Hypothalamus (tissue), 51 donors: ENCODE measurements around the gene SYT1.

ENCODE experiments used
- DNase-seq, 51 donors: peaks; one replicate each; lab custom pipeline; 2025; lab: John Stamatoyannopoulos, UW

SYT1 gene

DNA sequence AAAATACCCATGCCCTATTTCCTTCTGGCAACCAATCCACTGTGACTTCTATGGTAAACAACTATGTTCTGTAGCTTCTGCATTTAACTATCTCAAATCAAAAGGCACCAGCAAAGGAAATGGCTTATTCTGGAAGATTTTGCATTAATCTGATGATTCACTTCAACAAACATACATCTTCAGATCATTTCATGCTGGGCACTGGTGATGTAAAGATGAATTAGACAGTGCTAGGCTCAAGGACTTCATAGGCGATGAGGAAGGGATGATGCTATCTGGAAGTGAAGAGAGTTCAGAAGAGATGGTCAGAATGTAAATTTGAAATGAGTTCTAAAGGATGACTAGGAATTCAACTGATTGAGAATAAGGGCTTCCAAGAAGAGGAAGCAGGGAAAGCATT is 462.9 kb downstream of the SYT1 start:
- no peak for DNase-seq

DNA sequence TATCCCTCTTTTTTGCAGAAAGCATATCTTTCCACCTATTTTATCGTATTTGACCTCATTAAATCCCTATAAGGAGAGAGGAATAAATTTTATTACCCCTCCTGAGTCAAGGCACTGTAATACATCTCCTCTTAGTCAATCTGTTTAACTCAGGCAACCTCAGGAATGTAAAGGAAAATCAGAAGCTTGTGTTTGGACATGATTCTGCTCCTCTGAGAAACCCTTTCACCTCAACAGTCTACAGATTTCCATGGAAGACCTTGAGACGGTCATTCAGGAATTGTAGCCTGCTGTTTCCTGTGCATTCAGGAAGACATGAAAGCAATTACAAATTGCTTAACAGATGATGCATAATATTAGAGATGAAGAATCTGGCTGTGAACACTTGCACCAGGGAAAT is 465.4 kb downstream of the SYT1 start:
- DNase-seq: no peak

DNA sequence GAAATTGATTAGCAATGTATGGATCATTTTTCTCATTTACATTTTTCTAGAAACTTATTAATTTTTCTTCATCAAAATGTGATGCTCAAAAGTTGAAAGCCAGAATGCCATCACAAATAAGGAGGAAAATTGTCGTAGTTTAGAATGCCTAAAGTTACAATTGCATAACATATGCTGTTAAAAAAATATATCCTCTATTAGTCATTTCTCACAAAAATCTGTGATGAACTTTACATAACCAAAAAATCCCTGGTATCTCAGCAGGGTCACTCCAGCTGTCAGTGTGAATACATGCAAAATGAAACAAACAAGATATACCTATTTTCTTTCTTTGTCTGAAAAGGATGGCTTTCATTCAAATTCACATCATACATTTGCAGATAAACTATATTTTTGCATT is 467.3 kb downstream of the SYT1 start:
- DNase-seq: no peak

DNA sequence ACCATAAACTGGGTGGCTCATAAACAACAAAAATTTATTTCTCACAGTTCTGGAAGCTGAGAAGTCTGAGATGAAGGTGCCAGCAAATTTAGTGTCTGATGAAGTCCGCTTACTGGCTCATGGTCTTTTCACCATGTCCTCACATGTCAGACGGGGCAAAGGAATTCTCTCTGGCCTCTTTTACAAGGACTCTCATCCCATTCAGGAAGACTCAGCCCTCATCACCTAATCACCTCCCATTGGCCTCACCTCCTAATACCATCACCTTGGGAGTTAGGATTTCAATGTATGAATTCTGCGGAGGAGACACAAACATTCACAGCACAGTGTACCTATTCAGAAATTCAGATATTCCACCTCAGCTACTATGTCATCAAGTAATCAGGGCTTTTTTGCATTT is 468.6 kb downstream of the SYT1 start:
- no peak for DNase-seq

DNA sequence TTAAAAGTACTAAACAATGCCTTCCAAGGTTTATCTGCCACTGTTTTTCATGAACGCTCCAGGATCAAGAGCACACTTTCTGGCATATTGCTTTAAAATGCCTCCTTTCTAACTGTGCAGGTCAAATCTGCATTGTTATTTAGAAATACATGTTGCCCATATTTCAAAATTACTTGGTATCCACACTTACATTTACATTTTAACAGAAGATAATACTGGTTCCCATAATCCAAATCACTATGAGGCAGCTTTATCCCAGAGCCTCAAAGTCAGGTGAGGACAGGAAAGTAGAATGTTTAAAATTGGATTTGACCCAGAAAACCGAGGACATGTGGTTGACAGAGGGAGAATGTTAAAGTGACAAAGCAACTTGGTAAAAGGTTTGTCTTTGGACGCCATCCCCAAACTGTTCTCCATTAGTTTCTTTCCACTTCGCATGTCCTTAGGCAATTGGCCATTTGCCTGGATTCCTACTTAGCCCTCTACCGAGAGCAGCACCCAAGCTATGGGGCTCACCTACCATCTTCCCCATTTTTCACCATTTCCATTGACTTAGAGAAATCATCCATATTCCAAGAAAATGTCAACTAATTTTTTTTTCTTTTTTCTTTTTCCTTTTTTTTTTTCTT is 473.2 kb downstream of the SYT1 start:
- DNase-seq: no peak

DNA sequence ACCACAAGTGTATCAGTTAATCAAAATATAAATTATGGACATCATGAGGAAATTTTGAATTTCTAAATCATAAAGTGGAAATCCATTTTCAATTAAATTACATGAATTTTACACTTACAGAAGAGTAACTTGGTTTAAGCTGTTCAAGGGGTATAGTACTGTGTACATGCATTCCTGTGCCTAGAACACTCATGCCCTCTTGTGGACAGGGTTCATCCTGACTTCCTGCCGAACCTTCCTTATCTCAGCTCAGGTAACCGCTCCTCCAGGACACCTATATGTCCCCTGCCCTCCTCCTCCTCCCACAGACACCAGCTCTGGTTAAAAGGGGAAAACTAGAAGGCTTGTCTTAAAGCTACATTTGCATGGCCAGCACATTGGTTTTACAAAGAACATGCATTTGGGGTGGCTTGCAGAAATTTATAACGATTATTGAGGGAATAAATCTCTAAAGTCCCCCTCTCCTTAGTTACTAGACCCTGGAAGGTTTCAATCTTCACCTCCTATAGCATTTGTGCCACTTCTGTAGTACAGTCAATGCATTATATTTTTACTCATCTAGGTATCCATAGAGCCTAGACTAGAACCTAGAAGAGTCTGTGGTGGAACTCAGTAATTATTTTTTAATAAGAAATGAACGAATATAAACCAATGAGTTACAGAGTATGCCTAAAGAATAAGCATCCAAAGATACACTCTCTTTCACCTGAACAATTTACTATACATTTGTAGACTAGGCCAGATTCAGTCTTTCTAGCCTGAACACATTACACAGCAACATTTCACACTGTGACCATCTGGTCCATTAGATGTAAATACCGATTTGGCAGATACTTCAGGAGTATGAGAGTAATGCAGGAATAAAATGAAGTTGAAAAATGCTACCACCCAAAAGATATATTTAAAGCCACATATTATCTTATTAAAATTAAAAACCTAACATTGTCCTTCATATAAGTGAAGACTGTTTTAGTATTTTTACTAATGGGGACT is 480.6 kb downstream of the SYT1 start:
- peak in 1 of 51 donors; percentile 14 for DNase-seq

DNA sequence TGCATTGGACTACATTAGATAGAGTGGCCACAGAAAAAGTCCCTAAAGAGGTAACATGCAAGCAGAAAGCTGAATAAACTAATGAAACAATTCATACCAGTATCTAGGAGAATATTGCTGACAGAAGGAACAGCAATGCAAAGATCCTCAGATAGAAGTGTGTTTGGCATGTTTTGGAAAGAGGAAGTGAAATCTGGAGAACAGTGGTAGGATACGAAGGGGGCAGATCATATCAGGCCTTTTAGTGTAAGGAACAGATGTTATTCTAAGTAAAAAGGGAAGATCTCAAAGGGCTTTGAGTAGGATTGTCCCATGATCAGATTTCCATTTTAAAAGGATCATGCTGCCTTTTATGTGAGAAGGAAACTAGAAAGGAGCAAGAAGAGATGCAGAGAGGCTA is 483.3 kb downstream of the SYT1 start:
- DNase-seq: no peak

DNA sequence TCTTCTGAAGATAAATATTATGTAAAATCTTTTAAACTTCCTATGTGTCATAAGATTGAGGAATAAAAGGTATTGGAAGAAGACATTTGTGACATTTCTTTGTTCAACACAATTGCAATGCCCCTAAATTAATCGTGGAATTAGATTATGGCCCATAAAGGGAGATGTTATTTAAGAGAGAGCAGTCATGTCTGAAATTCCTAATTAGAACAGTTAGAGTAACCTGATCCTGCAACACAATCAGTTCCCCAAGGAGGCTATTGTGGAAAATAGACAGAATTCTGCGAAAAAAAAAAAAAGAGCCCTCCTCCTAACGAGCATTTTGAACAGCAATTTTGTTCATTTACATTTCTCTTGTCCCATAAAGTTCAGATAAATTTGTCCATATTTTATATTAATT is 486.7 kb downstream of the SYT1 start:
- no peak for DNase-seq

DNA sequence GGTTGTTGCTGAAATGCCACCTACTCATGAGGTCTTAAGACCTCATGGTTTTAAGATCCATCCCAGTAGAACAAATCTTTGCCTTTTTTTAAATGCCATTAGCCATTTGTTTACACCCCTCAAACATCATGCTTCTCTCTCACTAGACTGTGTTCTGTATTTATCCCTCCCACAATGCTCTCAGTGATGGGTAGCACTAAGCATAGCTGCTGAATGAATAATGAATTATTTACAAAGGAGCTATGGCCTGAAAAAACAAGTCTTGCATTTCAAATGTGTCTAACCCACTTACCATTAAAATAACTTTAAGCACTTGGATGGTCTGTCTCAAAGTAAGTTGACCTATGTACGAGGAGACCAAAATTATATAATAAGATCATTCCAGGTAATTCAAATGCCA is 491.6 kb downstream of the SYT1 start:
- no peak for DNase-seq

DNA sequence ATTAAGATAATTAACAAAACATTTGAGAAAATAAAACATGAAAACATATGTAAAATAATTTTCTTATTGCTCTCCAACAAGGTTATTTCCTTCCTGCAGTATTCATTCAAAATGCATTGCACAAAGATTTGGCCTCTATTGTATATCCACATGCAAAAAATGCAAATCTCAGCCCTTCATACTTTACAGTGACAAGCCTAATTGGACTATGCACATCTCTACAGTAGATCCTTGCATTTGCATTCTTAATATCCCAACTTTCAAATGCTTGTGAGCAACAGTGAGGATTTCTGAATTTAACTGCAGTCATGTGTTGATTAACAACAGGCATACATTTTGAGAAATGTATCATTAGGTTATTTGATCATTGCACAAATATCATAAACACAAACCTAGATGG is 492.5 kb downstream of the SYT1 start:
- no peak for DNase-seq

DNA sequence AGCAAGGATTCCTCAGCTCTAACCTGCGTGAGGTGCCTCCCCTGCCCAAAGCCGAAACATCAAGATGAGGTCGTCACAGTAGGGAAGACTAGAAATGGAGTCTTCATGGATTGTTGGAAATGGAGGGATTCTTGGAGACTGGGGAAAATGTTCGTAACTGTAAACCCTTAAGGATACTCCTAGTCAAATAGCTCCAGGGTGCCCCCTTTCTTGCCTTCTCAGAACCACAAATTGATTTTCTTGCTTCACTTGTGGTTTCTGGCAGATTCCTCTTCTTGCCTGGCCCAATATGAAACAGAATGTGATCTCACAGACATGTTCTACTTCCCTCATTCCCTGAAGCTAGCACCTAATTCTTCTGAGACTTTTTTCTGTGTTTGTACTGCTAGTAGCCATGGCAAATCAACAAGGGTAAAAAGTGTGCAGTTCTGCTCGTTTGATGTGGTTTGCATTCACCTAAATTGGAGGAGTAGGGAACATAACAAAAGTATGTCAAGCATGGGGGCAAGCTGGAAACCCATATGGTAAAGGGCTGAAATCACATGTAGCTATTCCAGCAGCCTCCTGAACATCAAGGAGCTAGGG is 494.2 kb downstream of the SYT1 start:
- DNase-seq: no peak

DNA sequence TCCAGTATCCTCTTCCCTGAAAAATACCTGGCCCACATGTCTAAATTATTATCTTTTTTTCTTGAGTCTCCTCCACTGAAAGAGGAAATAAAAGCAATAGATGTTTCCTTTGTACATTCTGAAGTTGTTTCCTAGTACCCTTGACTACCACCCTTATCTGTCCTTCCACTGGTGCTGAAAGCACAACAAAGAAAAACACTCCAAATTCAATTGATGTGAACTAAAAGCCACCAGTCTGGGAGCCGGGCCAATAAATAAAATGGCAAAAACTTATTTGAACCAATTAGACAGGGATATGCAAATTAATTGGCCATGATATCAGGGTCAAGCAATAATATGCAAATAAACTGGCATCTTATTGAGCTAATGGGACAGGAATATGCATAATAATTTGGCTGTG is 495.7 kb downstream of the SYT1 start:
- DNase-seq: peak in 2 of 51 donors; percentile 7 to 20

DNA sequence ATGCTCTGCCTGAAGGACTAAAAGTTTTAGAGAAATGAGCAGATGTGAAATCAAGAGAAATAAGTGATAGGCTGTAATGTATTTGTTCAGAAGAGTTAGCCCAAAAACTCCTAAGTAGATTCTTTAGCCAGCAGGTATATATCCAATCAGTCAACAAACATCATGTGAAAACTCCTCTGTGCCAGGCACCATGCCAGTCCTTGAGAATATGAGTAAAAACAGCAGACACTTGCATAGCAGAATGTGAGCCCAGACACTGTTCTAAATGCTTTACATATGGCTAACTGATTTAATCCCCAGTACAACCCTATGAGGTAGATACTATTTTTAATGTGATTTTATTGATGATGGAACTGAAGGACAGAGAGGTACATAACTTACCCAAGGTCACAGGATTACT is 496.4 kb downstream of the SYT1 start:
- peak in 1 of 51 donors; percentile 11 for DNase-seq

DNA sequence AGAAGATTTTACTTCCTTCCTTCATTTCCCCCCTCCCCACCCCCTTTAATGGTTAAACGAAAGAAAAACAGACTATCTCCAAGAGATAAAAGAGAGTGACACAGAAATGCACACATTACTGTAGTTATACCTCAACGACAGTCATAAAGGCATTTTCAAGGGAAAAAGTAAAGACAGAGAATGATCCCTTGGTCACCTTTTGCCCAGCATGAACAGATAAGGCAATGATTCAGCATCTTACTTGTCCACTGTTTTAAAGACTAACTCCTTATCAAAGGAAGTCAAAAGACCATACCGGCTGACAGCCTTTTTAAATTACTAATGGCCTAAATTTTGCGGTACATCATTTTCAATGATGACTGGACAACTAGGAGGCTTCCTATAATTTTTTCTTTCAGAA is 499.6 kb downstream of the SYT1 start:
- no peak for DNase-seq

DNA sequence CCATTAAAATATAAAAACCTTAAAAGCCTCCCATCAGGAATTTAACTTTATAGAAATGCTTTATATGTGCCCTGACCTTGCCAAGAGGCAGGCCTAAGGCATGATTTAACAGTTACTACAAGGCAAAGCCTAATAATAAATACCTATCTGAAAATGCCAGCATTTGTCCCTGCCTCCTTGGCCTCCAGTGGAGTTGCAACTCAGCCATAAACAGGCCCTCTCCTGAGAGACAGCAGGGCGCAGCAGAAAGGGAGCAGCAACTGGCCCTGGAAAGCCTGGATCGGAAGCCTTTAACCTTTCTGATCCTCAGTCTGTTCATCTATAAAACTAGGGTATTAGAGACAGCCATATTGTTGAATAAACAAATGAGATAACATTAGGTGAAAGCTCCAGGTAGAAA is 501.8 kb downstream of the SYT1 start:
- DNase-seq: no peak

DNA sequence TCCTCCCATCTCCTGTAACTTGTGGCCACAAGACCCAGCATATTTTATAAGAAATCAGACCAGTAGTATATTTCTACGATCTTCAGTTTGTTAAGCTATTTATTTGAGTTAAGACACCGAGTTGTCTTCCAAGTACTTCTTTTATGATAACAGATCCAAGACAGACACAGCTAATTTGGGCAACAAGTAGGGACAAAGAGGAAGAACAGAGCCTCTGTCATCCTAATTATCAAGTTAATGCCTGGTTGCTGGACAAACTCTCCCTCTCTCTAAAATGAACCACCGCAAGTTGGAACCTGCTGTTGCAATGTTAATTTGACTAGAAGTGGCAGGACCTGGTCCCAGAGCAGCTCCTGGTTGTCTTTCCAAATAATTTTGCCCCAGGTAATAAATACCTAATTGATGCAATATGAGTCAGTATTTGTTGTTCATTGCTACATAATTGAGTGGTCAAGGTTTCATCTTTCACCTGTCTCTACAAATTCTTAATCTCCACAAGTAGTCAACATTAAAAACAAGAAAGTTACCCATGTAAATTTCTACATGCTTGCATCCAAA is 502.5 kb downstream of the SYT1 start:
- no peak for DNase-seq

DNA sequence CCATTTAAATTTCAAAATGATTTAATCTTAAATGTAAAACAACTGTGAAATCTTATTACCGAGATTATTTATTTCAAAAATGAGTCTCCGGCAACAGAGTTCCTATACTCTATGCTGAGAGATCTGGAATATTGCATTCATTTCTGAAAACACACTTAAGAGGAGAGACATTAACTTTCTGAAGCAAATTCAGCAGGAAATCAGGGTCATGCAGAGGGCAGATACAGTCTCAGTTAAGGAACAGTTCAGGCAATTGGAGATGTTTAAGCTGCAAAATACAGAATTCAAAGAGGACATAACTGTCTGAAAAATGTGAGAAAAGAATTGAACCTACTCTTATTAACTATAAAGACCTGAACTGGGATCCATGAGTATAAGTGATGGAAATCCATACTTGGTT is 505.4 kb downstream of the SYT1 start:
- DNase-seq: no peak

DNA sequence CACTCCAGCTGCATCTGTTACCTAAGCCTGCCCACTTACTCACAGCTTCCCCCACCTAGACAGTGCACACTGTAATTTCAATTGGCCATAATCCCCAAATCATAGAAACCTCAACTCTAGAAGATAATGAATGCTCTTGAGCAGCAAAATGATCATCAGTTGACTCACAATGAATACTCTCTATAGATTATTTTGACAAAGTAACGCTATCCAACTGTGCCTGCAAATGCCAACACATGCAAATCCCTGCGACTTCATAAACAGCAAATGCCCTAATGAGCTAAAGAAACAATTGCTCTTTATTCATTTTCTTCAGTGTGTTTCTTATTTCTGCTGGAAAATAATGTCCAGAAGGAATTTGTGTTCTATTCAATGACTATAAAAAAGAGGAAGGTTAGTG is 506.7 kb downstream of the SYT1 start:
- no peak for DNase-seq

DNA sequence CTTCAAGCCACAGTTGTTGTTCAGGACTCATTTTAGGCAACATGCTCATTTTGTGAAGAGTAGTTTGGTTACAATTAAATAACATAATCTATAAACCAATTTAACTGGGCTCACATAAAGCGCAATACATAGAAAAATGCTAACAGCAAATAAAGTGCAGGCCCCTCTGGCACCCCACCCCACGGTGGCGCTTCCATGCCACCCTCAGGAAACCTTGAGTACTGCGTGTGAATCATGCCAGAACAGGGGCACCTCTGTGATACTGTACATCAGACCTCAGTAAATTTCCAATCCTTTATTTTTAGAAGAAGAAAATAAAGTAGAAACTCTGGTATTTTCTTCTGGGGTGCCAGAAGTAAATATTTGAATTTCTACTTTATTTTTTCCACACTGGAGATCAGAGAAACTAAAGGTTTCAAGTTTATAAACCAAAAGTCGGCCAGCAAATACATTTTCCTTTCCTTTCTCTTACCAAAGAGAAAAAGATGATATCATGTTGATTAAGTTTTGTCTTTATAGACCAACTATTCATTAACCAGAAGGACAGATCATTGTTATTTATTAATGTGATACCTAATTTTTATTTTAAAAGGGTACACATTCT is 509.4 kb downstream of the SYT1 start:
- peak in 6 of 51 donors; percentile 1 to 14 (median 6) for DNase-seq

DNA sequence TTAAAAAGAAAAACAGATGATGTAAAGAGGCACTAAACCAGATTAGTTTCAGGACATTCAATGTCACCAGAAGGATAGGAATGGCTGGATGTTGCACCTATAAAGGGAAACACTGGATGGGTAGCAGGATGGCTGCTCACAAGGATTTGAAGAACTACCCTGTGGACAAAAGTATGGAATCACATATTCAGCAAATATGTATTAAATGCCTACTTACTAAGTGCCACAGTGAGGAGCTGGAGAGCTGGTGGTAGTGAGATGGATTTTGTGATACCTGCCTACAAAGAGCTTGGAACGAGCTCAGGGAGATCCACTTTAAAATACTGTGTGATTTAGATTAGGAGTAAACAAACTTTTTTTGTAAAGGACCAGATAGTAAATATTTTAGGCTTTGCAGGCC is 510.0 kb downstream of the SYT1 start:
- DNase-seq: no peak

DNA sequence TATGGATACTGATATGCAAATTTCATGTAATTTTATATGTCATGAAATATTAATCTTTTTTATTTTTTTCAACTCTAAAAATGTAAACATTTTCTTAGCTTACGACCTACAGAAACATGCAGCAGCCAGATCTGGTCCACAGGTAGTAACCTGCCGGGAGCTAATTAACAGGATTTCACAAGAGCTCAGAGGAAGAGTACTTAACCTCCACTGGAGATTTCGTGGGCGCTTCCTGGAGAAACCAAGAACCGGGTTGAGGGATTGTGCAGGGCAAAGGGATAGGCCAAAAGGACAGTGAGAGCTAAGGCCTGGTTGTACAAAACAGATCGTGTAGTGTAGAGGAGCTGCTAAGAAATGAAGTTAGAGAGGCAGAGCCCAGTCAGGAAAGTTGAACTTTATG is 510.5 kb downstream of the SYT1 start:
- DNase-seq: no peak
